ENCODE measurements around the gene SCAF8.
"Not testable (repeated sequence)": the region's sequence is repeated elsewhere in the genome, so short reads cannot be mapped to it uniquely, and the experiment has no call there.

The SCAF8 gene

GRCh38 chr6:154733183-154733625 lies at the start of gene SCAF8:
SCAF8 (plus strand) TSS chr6:154733416; CDS start chr6:154733901, 485 bp downstream.
- Mint-ChIP-seq H3K9me3 (no peaks in the 10 kb centered on the region), H3K27ac (peak within 1 kb of the TSS; percentile 99 to 100), H3K4me1 (peaks cover 47% of the 10 kb centered on the region), H3K4me3 (peak within 1 kb of the TSS; percentile 92 to 96), H3K27me3 (peaks cover 6% of the 10 kb centered on the region)
- ATAC-seq (peak; percentile 84), DNase-seq (peak; percentile 87 to 91)

- peak; percentile 88 for ATAC-seq
- DNase-seq = no peak
- H3K27me3 Mint-ChIP-seq = no peaks in the 10 kb centered on the region
- H3K4me1 Mint-ChIP-seq = peaks cover 27% of the 10 kb centered on the region
- H3K9me3 Mint-ChIP-seq = no peaks in the 10 kb centered on the region
- H3K4me3 Mint-ChIP-seq = peak overlapping the region; percentile 69 to 75
- H3K27ac Mint-ChIP-seq = peak overlapping the region; percentile 12 to 25
These were observed 49.3 kb upstream of the SCAF8 start for GRCh38 chr6:154683756-154684523.

GRCh38 chr6:154686162-154686561 lies 47.1 kb upstream of the SCAF8 start:
- H3K4me1 Mint-ChIP-seq = peaks cover 27% of the 10 kb centered on the region
- H3K4me3 Mint-ChIP-seq = no peak overlapping the region
- no peak for DNase-seq
- no peak overlapping the region for H3K27ac Mint-ChIP-seq
- H3K27me3 Mint-ChIP-seq = no peaks in the 10 kb centered on the region
- H3K9me3 Mint-ChIP-seq = no peaks in the 10 kb centered on the region
- ATAC-seq = no peak

GRCh38 chr6:154689493-154690255 lies 43.5 kb upstream of the SCAF8 start:
- no peak overlapping the region for H3K27ac Mint-ChIP-seq
- H3K4me1 Mint-ChIP-seq = peaks cover 5% of the 10 kb centered on the region
- H3K4me3 Mint-ChIP-seq = no peak overlapping the region
- no peaks in the 10 kb centered on the region for H3K27me3 Mint-ChIP-seq
- no peaks in the 10 kb centered on the region for H3K9me3 Mint-ChIP-seq
- ATAC-seq = no peak
- no peak for DNase-seq

- H3K27ac Mint-ChIP-seq = no peak overlapping the region
- ATAC-seq (no peak), DNase-seq (no peak)
- H3K4me3 Mint-ChIP-seq = no peak overlapping the region
- H3K27me3 Mint-ChIP-seq = no peaks in the 10 kb centered on the region
- H3K4me1 Mint-ChIP-seq = no peaks in the 10 kb centered on the region
- H3K9me3 Mint-ChIP-seq = no peaks in the 10 kb centered on the region
These were observed 42.4 kb upstream of the SCAF8 start for GRCh38 chr6:154690857-154691256.

- peaks cover 7% of the 10 kb centered on the region for H3K27me3 Mint-ChIP-seq
- H3K4me1 Mint-ChIP-seq = no peaks in the 10 kb centered on the region
- ATAC-seq = no peak
- DNase-seq = no peak
- H3K9me3 Mint-ChIP-seq = no peaks in the 10 kb centered on the region
- H3K4me3 Mint-ChIP-seq = no peak overlapping the region
- no peak overlapping the region for H3K27ac Mint-ChIP-seq
These were observed 36.6 kb upstream of the SCAF8 start for GRCh38 chr6:154696661-154697060.

- Mint-ChIP-seq H3K4me1 (no peaks in the 10 kb centered on the region), H3K9me3 (no peaks in the 10 kb centered on the region), H3K4me3 (no peak overlapping the region), H3K27me3 (peaks cover 35% of the 10 kb centered on the region), H3K27ac (no peak overlapping the region)
- DNase-seq (no peak), ATAC-seq (no peak)
These were observed 30.1 kb upstream of the SCAF8 start for GRCh38 chr6:154703124-154703523.

- Mint-ChIP-seq H3K4me3 (no peak overlapping the region), H3K27me3 (peaks cover 35% of the 10 kb centered on the region), H3K27ac (no peak overlapping the region), H3K9me3 (no peaks in the 10 kb centered on the region), H3K4me1 (no peaks in the 10 kb centered on the region)
- no peak for ATAC-seq
- DNase-seq = no peak
These were observed 27.6 kb upstream of the SCAF8 start for GRCh38 chr6:154705471-154706113.

- Mint-ChIP-seq H3K4me1 (no peaks in the 10 kb centered on the region), H3K27ac (no peak overlapping the region), H3K4me3 (no peak overlapping the region), H3K9me3 (no peaks in the 10 kb centered on the region), H3K27me3 (peaks cover 31% of the 10 kb centered on the region)
- no peak for DNase-seq
- ATAC-seq = no peak
These were observed 26.8 kb upstream of the SCAF8 start for GRCh38 chr6:154706389-154706788.

GRCh38 chr6:154709621-154710020 lies 23.6 kb upstream of the SCAF8 start:
- ATAC-seq = no peak
- Mint-ChIP-seq H3K4me3 (no peak overlapping the region), H3K27ac (no peak overlapping the region)

GRCh38 chr6:154710689-154711088 lies 22.5 kb upstream of the SCAF8 start:
- no peaks in the 10 kb centered on the region for H3K9me3 Mint-ChIP-seq
- H3K27ac Mint-ChIP-seq = no peak overlapping the region
- H3K4me1 Mint-ChIP-seq = no peaks in the 10 kb centered on the region
- H3K27me3 Mint-ChIP-seq = peaks cover under 1% of the 10 kb centered on the region
- no peak overlapping the region for H3K4me3 Mint-ChIP-seq
- ATAC-seq = no peak
- no peak for DNase-seq

More at GRCh38 chr6:154709621-154710020, 23.6 kb upstream of the SCAF8 start:
- no peaks in the 10 kb centered on the region for H3K9me3 Mint-ChIP-seq
- no peaks in the 10 kb centered on the region for H3K4me1 Mint-ChIP-seq
- peaks cover 7% of the 10 kb centered on the region for H3K27me3 Mint-ChIP-seq
- DNase-seq = no peak

GRCh38 chr6:154715446-154715845 lies 17.8 kb upstream of the SCAF8 start:
- ATAC-seq = no peak
- Mint-ChIP-seq H3K27ac (no peak overlapping the region), H3K9me3 (peaks cover 10 to 15% of the 10 kb centered on the region in 2 donors), H3K4me1 (no peaks in the 10 kb centered on the region), H3K27me3 (peaks cover 1% of the 10 kb centered on the region), H3K4me3 (no peak overlapping the region)
- DNase-seq = no peak

- H3K27ac Mint-ChIP-seq, DNase-seq, ATAC-seq, H3K4me1 Mint-ChIP-seq, H3K4me3 Mint-ChIP-seq: not testable (repeated sequence)
- Mint-ChIP-seq H3K27me3 (peaks cover 10% of the 10 kb centered on the region), H3K9me3 (peaks cover 10 to 15% of the 10 kb centered on the region in 2 donors)
These were observed 16.9 kb upstream of the SCAF8 start for GRCh38 chr6:154716350-154716749.

- Mint-ChIP-seq H3K4me1 (no peaks in the 10 kb centered on the region), H3K27me3 (peaks cover 23% of the 10 kb centered on the region), H3K4me3 (no peak overlapping the region), H3K27ac (no peak overlapping the region), H3K9me3 (peaks cover 10 to 15% of the 10 kb centered on the region in 2 donors)
- ATAC-seq = no peak
- no peak for DNase-seq
These were observed 13.8 kb upstream of the SCAF8 start for GRCh38 chr6:154719433-154719832.

GRCh38 chr6:154719854-154720253 lies 13.4 kb upstream of the SCAF8 start:
- DNase-seq = no peak
- H3K4me3 Mint-ChIP-seq = no peak overlapping the region
- no peak for ATAC-seq
- peaks cover 10 to 15% of the 10 kb centered on the region in 2 donors for H3K9me3 Mint-ChIP-seq
- H3K27ac Mint-ChIP-seq = no peak overlapping the region
- no peaks in the 10 kb centered on the region for H3K4me1 Mint-ChIP-seq
- H3K27me3 Mint-ChIP-seq = peaks cover 23% of the 10 kb centered on the region

GRCh38 chr6:154721460-154721859 lies 11.8 kb upstream of the SCAF8 start:
- DNase-seq (peak in 1 of 2 donors; percentile 25), ATAC-seq (peak; percentile 78)
- Mint-ChIP-seq H3K9me3 (peaks cover 10 to 15% of the 10 kb centered on the region in 2 donors), H3K27ac (no peak overlapping the region), H3K4me3 (no peak overlapping the region), H3K4me1 (no peaks in the 10 kb centered on the region), H3K27me3 (peaks cover 23% of the 10 kb centered on the region)

All from stimulated activated naive CD8-positive, alpha-beta T cell treated with anti-CD3 and anti-CD28 coated beads, Interleukin-15, amount 100 ng/mL, for 72 hours (primary cell).